Measurements from ENCODE around the gene RYR1. TPM values are rescaled to one million over a fixed set of nuclear protein-coding genes. Genes with fewer than 3 reads are reported as not detected.

Gene RYR1
- total RNA-seq, 1 donor from 2014 or later: 0.32 TPM

GRCh38 chr19:38497907-38498306 lies 64.4 kb downstream of the RYR1 start:
- no peak for FAIRE-seq
- H3K36me3 Mint-ChIP-seq (ENCODE audit: low read depth, unreplicated experiment): no peaks in the 10 kb centered on the region
- H3K4me3 Mint-ChIP-seq (ENCODE audit: unreplicated experiment): no peak overlapping the region
- no peaks in the 10 kb centered on the region for H3K79me2 ChIP-seq (ENCODE audit: insufficient read depth, low read length)
- H3K4me2 ChIP-seq (ENCODE audit: low read length): no peak overlapping the region
- no peak overlapping the region for H2AFZ ChIP-seq (ENCODE audit: low read depth, low read length)
- no peak overlapping the region for H3K4me3 ChIP-seq (ENCODE audit: insufficient read depth, low read depth, low read length)
- H3K27me3 Mint-ChIP-seq (ENCODE audit: low read depth, unreplicated experiment): peaks cover 21% of the 10 kb centered on the region
- no peaks in the 10 kb centered on the region for H4K20me1 ChIP-seq (ENCODE audit: insufficient read depth, low read length)
- H3K27me3 ChIP-seq (ENCODE audit: insufficient read depth, low read length): no peaks in the 10 kb centered on the region
- no peak overlapping the region for H3K27ac ChIP-seq (ENCODE audit: low read depth, low read length)
- DNase-seq (ENCODE audit: low read depth): no peak
- H3K9me3 ChIP-seq (ENCODE audit: insufficient read depth, low read depth, low read length): no peaks in the 10 kb centered on the region
- no peaks in the 10 kb centered on the region for H3K4me1 ChIP-seq (ENCODE audit: insufficient read depth, low read length)
- no peaks in the 10 kb centered on the region for H3K36me3 ChIP-seq (ENCODE audit: insufficient read depth, low read length)
- peak overlapping the region; percentile 34 for H3K27ac Mint-ChIP-seq (ENCODE audit: unreplicated experiment)
- no peaks in the 10 kb centered on the region for H3K4me1 Mint-ChIP-seq (ENCODE audit: low read depth, unreplicated experiment)
- H3K9me3 Mint-ChIP-seq (ENCODE audit: unreplicated experiment): no peaks in the 10 kb centered on the region
- no peak for TF ChIP-seq CTCF (IDR thresholded peaks at IDR 0.05; ENCODE audit: insufficient read depth, low read depth, low read length)
- TF ChIP-seq EZH2 (IDR thresholded peaks at IDR 0.05; ENCODE audit: insufficient read depth, low read length): no peak
- H3K9ac ChIP-seq (ENCODE audit: low read length): no peak overlapping the region

GRCh38 chr19:38499532-38499931 lies 66.0 kb downstream of the RYR1 start:
- H3K4me3 ChIP-seq (ENCODE audit: insufficient read depth, low read depth, low read length): no peak overlapping the region
- no peaks in the 10 kb centered on the region for H3K27me3 ChIP-seq (ENCODE audit: insufficient read depth, low read length)
- DNase-seq (ENCODE audit: low read depth) (no peak), FAIRE-seq (no peak)
- no peaks in the 10 kb centered on the region for H3K36me3 ChIP-seq (ENCODE audit: insufficient read depth, low read length)
- peaks cover 2% of the 10 kb centered on the region for H3K36me3 Mint-ChIP-seq (ENCODE audit: low read depth, unreplicated experiment)
- no peak overlapping the region for H2AFZ ChIP-seq (ENCODE audit: low read depth, low read length)
- no peak overlapping the region for H3K4me2 ChIP-seq (ENCODE audit: low read length)
- no peak for TF ChIP-seq CTCF (IDR thresholded peaks at IDR 0.05; ENCODE audit: insufficient read depth, low read depth, low read length)
- TF ChIP-seq EZH2 (IDR thresholded peaks at IDR 0.05; ENCODE audit: insufficient read depth, low read length): no peak
- H3K27ac ChIP-seq (ENCODE audit: low read depth, low read length): no peak overlapping the region
- H4K20me1 ChIP-seq (ENCODE audit: insufficient read depth, low read length): no peaks in the 10 kb centered on the region
- H3K9ac ChIP-seq (ENCODE audit: low read length): no peak overlapping the region
- no peaks in the 10 kb centered on the region for H3K4me1 Mint-ChIP-seq (ENCODE audit: low read depth, unreplicated experiment)
- no peak overlapping the region for H3K27ac Mint-ChIP-seq (ENCODE audit: unreplicated experiment)
- H3K27me3 Mint-ChIP-seq (ENCODE audit: low read depth, unreplicated experiment): peaks cover 21% of the 10 kb centered on the region
- H3K79me2 ChIP-seq (ENCODE audit: insufficient read depth, low read length): no peaks in the 10 kb centered on the region
- no peak overlapping the region for H3K4me3 Mint-ChIP-seq (ENCODE audit: unreplicated experiment)
- no peaks in the 10 kb centered on the region for H3K9me3 Mint-ChIP-seq (ENCODE audit: unreplicated experiment)
- no peaks in the 10 kb centered on the region for H3K9me3 ChIP-seq (ENCODE audit: insufficient read depth, low read depth, low read length)
- no peaks in the 10 kb centered on the region for H3K4me1 ChIP-seq (ENCODE audit: insufficient read depth, low read length)

GRCh38 chr19:38500450-38500849 lies 67.0 kb downstream of the RYR1 start:
- no peak for TF ChIP-seq EZH2 (IDR thresholded peaks at IDR 0.05; ENCODE audit: insufficient read depth, low read length)
- TF ChIP-seq CTCF (IDR thresholded peaks at IDR 0.05; ENCODE audit: insufficient read depth, low read depth, low read length): no peak
- Histone ChIP-seq H3K4me3 (ENCODE audit: insufficient read depth, low read depth, low read length) (no peak overlapping the region), H3K79me2 (ENCODE audit: insufficient read depth, low read length) (no peaks in the 10 kb centered on the region), H3K9me3 (ENCODE audit: insufficient read depth, low read depth, low read length) (no peaks in the 10 kb centered on the region), H3K4me1 (ENCODE audit: insufficient read depth, low read length) (no peaks in the 10 kb centered on the region), H4K20me1 (ENCODE audit: insufficient read depth, low read length) (no peaks in the 10 kb centered on the region), H3K9ac (ENCODE audit: low read length) (no peak overlapping the region), H3K27ac (ENCODE audit: low read depth, low read length) (no peak overlapping the region), H2AFZ (ENCODE audit: low read depth, low read length) (no peak overlapping the region), H3K27me3 (ENCODE audit: insufficient read depth, low read length) (no peaks in the 10 kb centered on the region), H3K36me3 (ENCODE audit: insufficient read depth, low read length) (no peaks in the 10 kb centered on the region), H3K4me2 (ENCODE audit: low read length) (no peak overlapping the region)
- H3K9me3 Mint-ChIP-seq (ENCODE audit: unreplicated experiment): peaks cover 3% of the 10 kb centered on the region
- H3K4me3 Mint-ChIP-seq (ENCODE audit: unreplicated experiment): no peak overlapping the region
- no peak overlapping the region for H3K27ac Mint-ChIP-seq (ENCODE audit: unreplicated experiment)
- DNase-seq (ENCODE audit: low read depth): no peak
- H3K4me1 Mint-ChIP-seq (ENCODE audit: low read depth, unreplicated experiment): no peaks in the 10 kb centered on the region
- FAIRE-seq: no peak
- H3K36me3 Mint-ChIP-seq (ENCODE audit: low read depth, unreplicated experiment): peaks cover 2% of the 10 kb centered on the region
- peaks cover 25% of the 10 kb centered on the region for H3K27me3 Mint-ChIP-seq (ENCODE audit: low read depth, unreplicated experiment)

Data from astrocyte (in vitro differentiated cells and primary cell).